A673 (cell line): ENCODE results near the gene SIRT7. TPM values are rescaled to one million over a fixed set of nuclear protein-coding genes. Genes with fewer than 3 reads are reported as not detected.

Experiments used
- BruUV-seq: library from RNA; stranded (reverse); fragments of 400-500 nt; replicated peaks from 2 replicates; lab custom pipeline; 2021; lab: Mats Ljungman, UMichigan
- CTCF ChIA-PET: fragments of 300-600 bp; sonication (Branson Sonifier 250); formaldehyde crosslinking; loops from one replicate; lab custom pipeline; 2022; ENCODE audit warnings: antibody characterized with exemption; lab: Charles Lee
- POLR2A ChIA-PET: fragments of 300-600 bp; sonication (Branson Sonifier 250); formaldehyde crosslinking; loops from one replicate; lab custom pipeline; 2022; ENCODE audit warnings: antibody characterized with exemption; ENCODE audit not compliant: low non-redundant PET; lab: Charles Lee
- DNase-seq: peaks from one replicate; pipeline ENCODE4 v3.0.0-alpha.2; 2015; ENCODE audit warnings: low spot score
- H3K27ac ChIP-seq: fragments of 200-600 bp; sonication (generic); 2 replicates; pipeline ENCODE4 v1.5.1; 2016; ENCODE audit warnings: mixed run types, low read depth, mild to moderate bottlenecking, mixed read lengths, antibody characterized with exemption, low read length; ENCODE audit not compliant: poor library complexity, severe bottlenecking
- H3K27me3 ChIP-seq: fragments of 200-600 bp; sonication (generic); replicated peaks from 2 replicates; pipeline ENCODE4 v1.6.1; 2017; ENCODE audit warnings: mixed run types, low read depth, mild to moderate bottlenecking, mixed read lengths, antibody characterized with exemption, low read length; ENCODE audit not compliant: insufficient read depth, poor library complexity
- H3K36me3 ChIP-seq: fragments of 200-600 bp; sonication (generic); 2 replicates; pipeline ENCODE4 v1.6.1; 2016; ENCODE audit warnings: mixed run types, mild to moderate bottlenecking, mixed read lengths, antibody characterized with exemption, low read length; ENCODE audit not compliant: insufficient read depth, poor library complexity, severe bottlenecking
- H3K4me1 ChIP-seq: fragments of 200-600 bp; sonication (generic); 2 replicates; pipeline ENCODE4 v1.6.1; 2017; ENCODE audit warnings: mixed run types, mild to moderate bottlenecking, mixed read lengths, antibody characterized with exemption, low read length; ENCODE audit not compliant: insufficient read depth, poor library complexity, severe bottlenecking
- H3K4me3 ChIP-seq: fragments of 200-600 bp; sonication (generic); 2 replicates; pipeline ENCODE4 v1.5.1; 2016; ENCODE audit warnings: low read depth, mixed run types, mild to moderate bottlenecking, mixed read lengths, low read length; ENCODE audit not compliant: poor library complexity, severe bottlenecking
- H3K9me3 ChIP-seq: fragments of 200-600 bp; sonication (generic); 2 replicates; pipeline ENCODE4 v1.6.1; 2016; ENCODE audit warnings: mixed run types, low read depth, mild to moderate bottlenecking, mixed read lengths, antibody characterized with exemption, low read length; ENCODE audit not compliant: poor library complexity, severe bottlenecking
- EZH2 ChIP-seq: fragments of 200-600 bp; sonication (generic); IDR thresholded peaks from 2 replicates; pipeline ENCODE4 v1.6.1; 2017; ENCODE audit warnings: borderline replicate concordance, low read depth, mild to moderate bottlenecking, mixed read lengths, antibody characterized with exemption, low read length; ENCODE audit not compliant: poor library complexity, severe bottlenecking
- intact Hi-C: fragments of 100-400 bp; cut with micrococcal nuclease; formaldehyde crosslinking; loops from one replicate; pipeline ENCODE4 v1.10.0; 2022; ENCODE audit not compliant: unreplicated experiment
- total RNA-seq: library from RNA; stranded (reverse); gene quantifications from 2 replicates; pipeline ENCODE4 v1.2.3, GENCODE V29; 2021
- TF ChIP-seq, protein P1 (sequence below): fragments of 300-800, 200-600 bp; sonication (generic); conservative IDR thresholded peaks from 2 replicates; pipeline ENCODE4 v1.5.1; 2017; ENCODE audit warnings: low read depth, mild to moderate bottlenecking, antibody characterized with exemption, low read length, moderate library complexity, mixed read lengths

The SIRT7 gene
- total RNA-seq, 1 experiment from 2014 or later = 36.6 TPM

DNA sequence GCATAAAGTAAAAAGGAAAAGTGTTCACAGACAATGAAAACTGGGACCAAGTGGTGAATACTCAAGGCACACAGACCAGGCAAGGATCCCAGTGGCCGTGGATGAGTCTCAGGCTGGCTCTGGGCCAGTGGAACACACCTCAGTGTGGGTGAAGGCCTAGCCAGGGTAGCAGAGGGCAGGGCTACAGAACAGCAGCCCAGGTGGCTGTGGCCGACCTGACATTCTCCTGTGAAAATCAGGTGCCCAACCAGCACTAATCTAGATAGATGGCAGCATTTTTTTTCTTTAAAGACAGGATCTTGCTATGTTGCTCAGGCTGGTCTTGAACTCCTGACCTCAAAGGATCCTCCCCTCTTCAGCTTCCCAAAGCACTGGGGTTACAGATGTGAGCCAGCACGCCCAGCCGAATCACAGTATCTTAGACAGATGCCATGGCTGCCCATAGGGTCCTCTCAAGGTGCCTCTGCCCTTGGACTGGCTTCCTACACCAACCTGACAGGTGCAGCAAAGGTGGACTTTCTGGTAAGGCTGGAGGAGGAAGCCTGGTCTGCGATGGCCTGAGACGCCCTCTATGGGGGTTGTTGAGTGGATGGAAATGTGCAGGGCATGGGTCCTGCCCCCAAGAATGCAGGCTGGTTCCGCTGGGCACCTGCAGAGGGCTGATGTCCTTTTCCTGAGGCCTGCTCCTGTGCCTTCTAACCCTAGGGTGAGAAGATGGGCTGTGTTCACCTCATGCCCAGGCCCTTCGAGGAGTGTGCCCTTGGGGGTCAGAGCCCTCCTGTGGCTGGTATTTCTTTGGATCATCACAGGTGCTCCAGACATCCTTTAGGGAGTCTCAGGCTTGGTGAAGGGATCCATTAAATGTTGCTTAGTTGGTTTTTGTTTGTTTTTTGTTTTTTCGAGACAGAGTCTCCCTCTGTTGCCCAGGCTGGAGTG is 53.9 kb downstream of the SIRT7 start:
- Histone ChIP-seq H3K27ac (no peak overlapping the region), H3K9me3 (no peaks in the 10 kb centered on the region), H3K4me3 (no peak overlapping the region), H3K36me3 (peaks cover 41% of the 10 kb centered on the region), H3K4me1 (peaks cover 20% of the 10 kb centered on the region), H3K27me3 (no peaks in the 10 kb centered on the region)
- no TSS peak for BruUV-seq
- TF ChIP-seq, protein P1, sequence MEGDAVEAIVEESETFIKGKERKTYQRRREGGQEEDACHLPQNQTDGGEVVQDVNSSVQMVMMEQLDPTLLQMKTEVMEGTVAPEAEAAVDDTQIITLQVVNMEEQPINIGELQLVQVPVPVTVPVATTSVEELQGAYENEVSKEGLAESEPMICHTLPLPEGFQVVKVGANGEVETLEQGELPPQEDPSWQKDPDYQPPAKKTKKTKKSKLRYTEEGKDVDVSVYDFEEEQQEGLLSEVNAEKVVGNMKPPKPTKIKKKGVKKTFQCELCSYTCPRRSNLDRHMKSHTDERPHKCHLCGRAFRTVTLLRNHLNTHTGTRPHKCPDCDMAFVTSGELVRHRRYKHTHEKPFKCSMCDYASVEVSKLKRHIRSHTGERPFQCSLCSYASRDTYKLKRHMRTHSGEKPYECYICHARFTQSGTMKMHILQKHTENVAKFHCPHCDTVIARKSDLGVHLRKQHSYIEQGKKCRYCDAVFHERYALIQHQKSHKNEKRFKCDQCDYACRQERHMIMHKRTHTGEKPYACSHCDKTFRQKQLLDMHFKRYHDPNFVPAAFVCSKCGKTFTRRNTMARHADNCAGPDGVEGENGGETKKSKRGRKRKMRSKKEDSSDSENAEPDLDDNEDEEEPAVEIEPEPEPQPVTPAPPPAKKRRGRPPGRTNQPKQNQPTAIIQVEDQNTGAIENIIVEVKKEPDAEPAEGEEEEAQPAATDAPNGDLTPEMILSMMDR = no peak
- TF ChIP-seq EZH2 = no peak
- POLR2A ChIA-PET = no interaction called here
- DNase-seq = no peak
- CTCF ChIA-PET = no interaction called here
- intact Hi-C loops = no loop called here

DNA sequence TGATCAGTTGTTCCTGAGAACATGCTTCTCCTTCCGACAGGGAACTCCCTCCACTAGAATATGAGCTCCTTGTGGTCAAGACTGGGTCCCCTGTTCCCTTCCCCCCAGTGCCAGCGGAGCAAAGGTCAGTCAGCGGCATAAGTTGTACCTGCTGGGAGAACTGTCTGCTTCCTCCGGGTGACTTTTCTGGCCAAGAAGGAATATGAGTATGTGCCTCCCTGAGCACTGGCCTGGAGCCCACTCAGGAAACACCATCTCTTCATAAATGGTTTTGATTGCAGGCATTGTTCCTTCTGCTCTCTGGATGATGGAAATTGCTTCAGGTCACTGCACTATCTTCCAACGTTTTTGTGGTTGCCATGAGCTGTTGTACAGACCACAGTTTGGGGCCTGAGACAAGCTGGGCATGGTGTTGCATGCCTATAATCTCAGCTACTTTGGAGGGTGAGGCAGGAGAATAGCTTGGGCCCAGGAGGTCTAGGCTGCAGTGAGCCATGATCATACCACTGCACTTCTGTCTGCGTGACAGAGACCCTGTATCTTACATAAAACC is 54.8 kb downstream of the SIRT7 start:
- DNase-seq = no peak
- BruUV-seq = no TSS peak
- no peaks in the 10 kb centered on the region for H3K27me3 ChIP-seq
- H3K27ac ChIP-seq = no peak overlapping the region
- intact Hi-C loops = no loop called here
- TF ChIP-seq, protein P1 = no peak
- no peak for TF ChIP-seq EZH2
- H3K4me3 ChIP-seq = no peak overlapping the region
- peaks cover 24% of the 10 kb centered on the region for H3K4me1 ChIP-seq
- CTCF ChIA-PET = no interaction called here
- POLR2A ChIA-PET = no interaction called here
- H3K9me3 ChIP-seq = no peaks in the 10 kb centered on the region
- peaks cover 41% of the 10 kb centered on the region for H3K36me3 ChIP-seq

Other genes starting within 250 kb of the SIRT7 start
- gene ARL16, start 234.4 kb downstream of the SIRT7 start, total RNA-seq = 62.8 and 67.4 TPM in 2 replicates
- gene HGS, start 234.2 kb downstream of the SIRT7 start, total RNA-seq = 145 and 187 TPM in 2 replicates
- 184 and 186 TPM in 2 replicates for gene MRPL12, start 214.8 kb downstream of the SIRT7 start, total RNA-seq
- 46.8 and 56.2 TPM in 2 replicates for gene SLC25A10, start 205.9 kb downstream of the SIRT7 start, total RNA-seq
- gene GCGR, start 114.0 kb downstream of the SIRT7 start, total RNA-seq = not detected in 2 replicates
- 126 and 130 TPM in 2 replicates for gene MCRIP1, start 84.9 kb downstream of the SIRT7 start, total RNA-seq
- gene PPP1R27, start 83.1 kb downstream of the SIRT7 start, total RNA-seq = not detected in 2 replicates
- gene P4HB, start 57.6 kb downstream of the SIRT7 start, total RNA-seq = 491 and 503 TPM in 2 replicates
- gene ARHGDIA, start 46.8 kb downstream of the SIRT7 start, total RNA-seq = 568 and 667 TPM in 2 replicates
- gene ALYREF, start 26.6 kb downstream of the SIRT7 start, total RNA-seq = 251 and 258 TPM in 2 replicates
- 128 and 138 TPM in 2 replicates for gene ANAPC11, start 26.5 kb downstream of the SIRT7 start, total RNA-seq
- 0.75 and 0.87 TPM in 2 replicates for gene NPB, start 15.9 kb downstream of the SIRT7 start, total RNA-seq
- 55.4 and 58.3 TPM in 2 replicates for gene PCYT2, start 6.8 kb downstream of the SIRT7 start, total RNA-seq
- 46.7 and 49.7 TPM in 2 replicates for gene MAFG, start 9.6 kb upstream of the SIRT7 start, total RNA-seq
- gene PYCR1, start 19.1 kb upstream of the SIRT7 start, total RNA-seq = 75.5 and 108 TPM in 2 replicates
- not detected in 2 replicates for gene MYADML2, start 29.1 kb upstream of the SIRT7 start, total RNA-seq
- gene NOTUM, start 43.0 kb upstream of the SIRT7 start, total RNA-seq = not detected in 2 replicates
- 46.2 and 52.2 TPM in 2 replicates for gene ASPSCR1, start 59.5 kb upstream of the SIRT7 start, total RNA-seq
- 153 and 165 TPM in 2 replicates for gene CENPX, start 104.7 kb upstream of the SIRT7 start, total RNA-seq
- 34.3 and 37.8 TPM in 2 replicates for gene LRRC45, start 105.1 kb upstream of the SIRT7 start, total RNA-seq
- gene RAC3, start 113.5 kb upstream of the SIRT7 start, total RNA-seq = 24.8 and 42.0 TPM in 2 replicates
- 140 and 191 TPM in 2 replicates for gene DCXR, start 119.5 kb upstream of the SIRT7 start, total RNA-seq
- gene RFNG, start 133.6 kb upstream of the SIRT7 start, total RNA-seq = 31.5 and 39.4 TPM in 2 replicates
- gene GPS1, start 133.7 kb upstream of the SIRT7 start, total RNA-seq = 162 and 192 TPM in 2 replicates
- 139 and 143 TPM in 2 replicates for gene DUS1L, start 147.6 kb upstream of the SIRT7 start, total RNA-seq
- gene FASN, start 180.1 kb upstream of the SIRT7 start, total RNA-seq = 591 and 676 TPM in 2 replicates